ENCODE results near the gene NTN3. TPM values are rescaled to one million over a fixed set of nuclear protein-coding genes. Genes with fewer than 3 reads are reported as not detected.
"Not testable (repeated sequence)": the region's sequence is repeated elsewhere in the genome, so short reads cannot be mapped to it uniquely, and the experiment has no call there.

NTN3 gene
- total and polyA plus RNA-seq, 11 donors, result 0.09 to 0.50 (median 0.20) TPM; not detected in 5

- ATAC-seq, result no peak
- no peak for DNase-seq
- Histone ChIP-seq H3K4me3 (peak overlapping the region in 1 of 12 donors; percentile 9), H3K27ac (no peak overlapping the region), H3K4me1 (peaks cover 5 to 36% (median 20%) of the 10 kb centered on the region in 12 donors), H3K36me3 (no peaks in the 10 kb centered on the region), H3K27me3 (peaks cover 7 to 19% (median 18%) of the 10 kb centered on the region in 9 donors), H3K9me3 (no peaks in the 10 kb centered on the region)
- WGBS, 4 donors, result 90 to 98% (median 91%) methylated on average over 3 of the region's 3 CpGs
- no peak for TF ChIP-seq CTCF (IDR thresholded peaks at IDR 0.05)
- TF ChIP-seq POLR2A (IDR thresholded peaks at IDR 0.05), result no peak
- intact Hi-C loops (cut with DNase I), result loop anchor here in 1 of 10 donors (1.0 kb wide), 1 partner anchor 17 kb away; no protein-coding TSS in a partner anchor
These were observed 5.6 kb downstream of the NTN3 start for GRCh38 chr16:2476741-2477140.

GRCh38 chr16:2477327-2477726 lies 6.2 kb downstream of the NTN3 start:
- Histone ChIP-seq H3K36me3 (no peaks in the 10 kb centered on the region), H3K27ac (no peak overlapping the region), H3K9me3 (no peaks in the 10 kb centered on the region), H3K27me3 (peaks cover 6 to 13% (median 12%) of the 10 kb centered on the region in 9 donors), H3K4me3 (no peak overlapping the region), H3K4me1 (peaks cover 5 to 33% (median 18%) of the 10 kb centered on the region in 12 donors)
- no peak for DNase-seq
- 91 to 99% (median 97%) methylated on average over 3 of the region's 3 CpGs for WGBS, 4 donors
- intact Hi-C loops (cut with DNase I), result no loop called here
- TF ChIP-seq CTCF (IDR thresholded peaks at IDR 0.05), result no peak
- TF ChIP-seq POLR2A (IDR thresholded peaks at IDR 0.05), result no peak
- no peak for ATAC-seq

- ATAC-seq, result no peak
- Histone ChIP-seq H3K9me3 (no peaks in the 10 kb centered on the region), H3K4me3 (no peak overlapping the region), H3K27me3 (peaks cover 0 to 4% (median 3%) of the 10 kb centered on the region in 9 donors), H3K4me1 (peaks cover 5 to 40% (median 23%) of the 10 kb centered on the region in 12 donors), H3K27ac (no peak overlapping the region), H3K36me3 (no peaks in the 10 kb centered on the region)
- intact Hi-C loops (cut with DNase I), result no loop called here
- WGBS, 4 donors, result 83 to 91% (median 84%) methylated on average over 8 of the region's 8 CpGs
- DNase-seq, result no peak
- TF ChIP-seq CTCF (IDR thresholded peaks at IDR 0.05) (no peak), POLR2A (IDR thresholded peaks at IDR 0.05) (no peak)
These were observed 7.2 kb downstream of the NTN3 start for GRCh38 chr16:2478279-2478678.

- intact Hi-C loops (cut with DNase I), result loop anchor here in 1 of 10 donors (5.0 kb wide), 1 partner anchor 48 kb away; no protein-coding TSS in a partner anchor
- not testable (repeated sequence) for H3K27ac ChIP-seq, H3K9me3 ChIP-seq, H3K4me3 ChIP-seq, H3K27me3 ChIP-seq, ATAC-seq, DNase-seq, H3K36me3 ChIP-seq
- WGBS, 4 donors, result 95 to 98% (median 95%) methylated on average over 10 of the region's 10 CpGs
- H3K4me1 ChIP-seq, result peaks cover 0 to 30% (median 17%) of the 10 kb centered on the region in 12 donors
These were observed 8.9 kb downstream of the NTN3 start for GRCh38 chr16:2479996-2480395.

GRCh38 chr16:2480948-2481347 lies 9.9 kb downstream of the NTN3 start:
- Histone ChIP-seq H3K4me1 (peaks cover 0 to 27% (median 14%) of the 10 kb centered on the region in 12 donors), H3K36me3 (no peaks in the 10 kb centered on the region), H3K27ac (no peak overlapping the region), H3K27me3 (no peaks in the 10 kb centered on the region), H3K4me3 (no peak overlapping the region), H3K9me3 (no peaks in the 10 kb centered on the region)
- WGBS, 4 donors, result 86 to 94% (median 90%) methylated on average over 12 of the region's 12 CpGs
- TF ChIP-seq CTCF (IDR thresholded peaks at IDR 0.05), result no peak
- no peak for TF ChIP-seq POLR2A (IDR thresholded peaks at IDR 0.05)
- ATAC-seq, result no peak
- no peak for DNase-seq
- intact Hi-C loops (cut with DNase I), result loop anchor here in 1 of 10 donors (5.0 kb wide), 1 partner anchor 49 kb away; no protein-coding TSS in a partner anchor

Measured in heart left ventricle (tissue), 16 donors.